ENCODE data around the gene FUT3. TPM values are rescaled to one million over a fixed set of nuclear protein-coding genes. Genes with fewer than 3 reads are reported as not detected.

The FUT3 gene
- total RNA-seq, 1 donor from 2014 or later = not detected

GRCh38 chr19:5826531-5827341 lies 24.5 kb downstream of the FUT3 start:
- no peak for DNase-seq (ENCODE audit: low spot score)

GRCh38 chr19:5825178-5825577 lies 26.1 kb downstream of the FUT3 start:
- DNase-seq (ENCODE audit: low spot score) = no peak

- DNase-seq (ENCODE audit: low spot score) = no peak
Measured at GRCh38 chr19:5824751-5825150, 26.5 kb downstream of the FUT3 start.

GRCh38 chr19:5823579-5824281 lies 27.5 kb downstream of the FUT3 start:
- no peak for DNase-seq (ENCODE audit: low spot score)

GRCh38 chr19:5822181-5822844 lies 28.9 kb downstream of the FUT3 start:
- DNase-seq (ENCODE audit: low spot score) = no peak

GRCh38 chr19:5821521-5822180 lies 29.6 kb downstream of the FUT3 start:
- no peak for DNase-seq (ENCODE audit: low spot score)

- no peak for DNase-seq (ENCODE audit: low spot score)
Measured at GRCh38 chr19:5820785-5821184, 30.5 kb downstream of the FUT3 start.

- DNase-seq (ENCODE audit: low spot score) = no peak
Measured at GRCh38 chr19:5818594-5818993, 32.7 kb downstream of the FUT3 start.

GRCh38 chr19:5817218-5817617 lies 34.0 kb downstream of the FUT3 start:
- no peak for DNase-seq (ENCODE audit: low spot score)

- DNase-seq (ENCODE audit: low spot score) = no peak
Measured at GRCh38 chr19:5814852-5815246, 36.4 kb downstream of the FUT3 start.

- no peak for DNase-seq (ENCODE audit: low spot score)
Measured at GRCh38 chr19:5814123-5814851, 37.0 kb downstream of the FUT3 start.

GRCh38 chr19:5811117-5811516 lies 40.1 kb downstream of the FUT3 start:
- DNase-seq (ENCODE audit: low spot score) = no peak

GRCh38 chr19:5809469-5809868 lies 41.8 kb downstream of the FUT3 start:
- no peak for DNase-seq (ENCODE audit: low spot score)

- no peak for DNase-seq (ENCODE audit: low spot score)
Measured at GRCh38 chr19:5809053-5809452, 42.2 kb downstream of the FUT3 start.

- no peak for DNase-seq (ENCODE audit: low spot score)
Measured at GRCh38 chr19:5808120-5808816, 43.0 kb downstream of the FUT3 start.

- DNase-seq (ENCODE audit: low spot score) = no peak
Measured at GRCh38 chr19:5806905-5807304, 44.3 kb downstream of the FUT3 start.

- DNase-seq (ENCODE audit: low spot score) = no peak
Measured at GRCh38 chr19:5806133-5806489, 45.1 kb downstream of the FUT3 start.

GRCh38 chr19:5805462-5806132 lies 45.7 kb downstream of the FUT3 start:
- DNase-seq (ENCODE audit: low spot score) = no peak

GRCh38 chr19:5804516-5805461 lies 46.5 kb downstream of the FUT3 start, which contains the start of gene NRTN:
TSS of gene NRTN (plus strand) at chr19:5805067. CDS start at chr19:5824166, 19,099 bp downstream.
- DNase-seq (ENCODE audit: low spot score) = no peak

Measured in mesenteric fat pad (tissue), 1 donor.